ENCODE measurements around the gene BAHCC1.

The BAHCC1 gene

DNA sequence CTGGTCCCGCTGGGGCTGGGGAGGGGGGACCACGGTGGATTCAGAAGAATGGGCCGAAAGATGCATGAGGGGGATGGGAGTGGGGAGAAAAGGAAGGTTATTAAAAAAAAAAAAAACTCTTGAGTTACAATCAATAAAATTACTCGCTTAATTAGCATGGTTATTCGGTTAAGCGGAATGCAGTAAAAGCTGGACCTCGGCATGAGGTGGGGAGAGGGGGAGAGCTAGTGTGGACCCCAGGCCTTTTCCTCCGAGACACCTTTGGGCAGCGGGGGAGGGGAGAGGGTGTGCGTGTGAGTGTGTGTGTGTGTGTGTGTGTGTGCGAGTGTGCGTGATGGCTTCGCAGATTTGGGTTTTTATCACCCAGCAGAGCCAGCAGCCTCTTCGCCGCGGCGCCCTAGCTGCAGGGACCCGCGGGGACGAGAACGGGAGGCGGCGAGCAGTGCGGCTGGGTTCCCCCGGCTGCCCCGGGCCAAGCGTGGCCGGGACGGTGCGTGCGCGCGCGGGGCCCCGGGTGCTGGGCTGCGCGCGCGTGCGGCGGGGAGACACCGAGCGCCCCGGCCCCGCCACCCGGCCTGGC, 3.7 kb downstream of the BAHCC1 start:
- DNase-seq, result no peak

DNA sequence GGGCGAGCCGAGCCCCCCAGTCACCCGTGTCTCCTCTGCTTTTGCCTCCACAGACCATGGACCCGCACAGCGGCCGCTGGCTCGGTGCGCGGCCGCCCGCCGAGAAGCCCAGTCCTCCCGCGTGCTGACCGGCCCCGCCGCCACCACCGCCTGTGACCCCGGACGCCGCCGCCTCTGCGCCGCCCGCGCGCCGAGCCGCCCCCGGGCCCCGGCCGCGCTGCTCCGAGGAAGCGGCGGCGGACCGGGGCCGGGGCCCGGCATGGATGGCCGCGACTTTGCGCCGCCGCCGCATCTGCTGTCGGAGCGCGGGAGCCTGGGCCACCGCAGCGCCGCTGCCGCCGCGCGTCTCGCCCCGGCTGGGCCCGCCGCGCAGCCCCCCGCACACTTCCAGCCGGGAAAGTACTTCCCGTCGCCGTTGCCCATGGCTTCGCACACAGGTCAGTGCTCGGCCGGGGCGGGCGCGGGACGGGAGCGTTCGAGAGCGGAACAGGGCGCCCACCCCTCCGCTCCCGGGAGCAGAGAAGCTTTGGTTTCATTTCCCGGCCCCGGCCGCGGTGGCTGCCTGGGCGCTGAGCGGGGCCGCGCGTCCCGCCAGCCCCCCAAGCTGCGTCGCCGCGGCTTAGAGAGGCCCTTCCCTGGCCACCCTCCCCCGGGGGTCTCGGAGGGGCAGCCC, 4.4 kb downstream of the BAHCC1 start:
- peak in 1 of 3 experiments; percentile 27 for DNase-seq

DNA sequence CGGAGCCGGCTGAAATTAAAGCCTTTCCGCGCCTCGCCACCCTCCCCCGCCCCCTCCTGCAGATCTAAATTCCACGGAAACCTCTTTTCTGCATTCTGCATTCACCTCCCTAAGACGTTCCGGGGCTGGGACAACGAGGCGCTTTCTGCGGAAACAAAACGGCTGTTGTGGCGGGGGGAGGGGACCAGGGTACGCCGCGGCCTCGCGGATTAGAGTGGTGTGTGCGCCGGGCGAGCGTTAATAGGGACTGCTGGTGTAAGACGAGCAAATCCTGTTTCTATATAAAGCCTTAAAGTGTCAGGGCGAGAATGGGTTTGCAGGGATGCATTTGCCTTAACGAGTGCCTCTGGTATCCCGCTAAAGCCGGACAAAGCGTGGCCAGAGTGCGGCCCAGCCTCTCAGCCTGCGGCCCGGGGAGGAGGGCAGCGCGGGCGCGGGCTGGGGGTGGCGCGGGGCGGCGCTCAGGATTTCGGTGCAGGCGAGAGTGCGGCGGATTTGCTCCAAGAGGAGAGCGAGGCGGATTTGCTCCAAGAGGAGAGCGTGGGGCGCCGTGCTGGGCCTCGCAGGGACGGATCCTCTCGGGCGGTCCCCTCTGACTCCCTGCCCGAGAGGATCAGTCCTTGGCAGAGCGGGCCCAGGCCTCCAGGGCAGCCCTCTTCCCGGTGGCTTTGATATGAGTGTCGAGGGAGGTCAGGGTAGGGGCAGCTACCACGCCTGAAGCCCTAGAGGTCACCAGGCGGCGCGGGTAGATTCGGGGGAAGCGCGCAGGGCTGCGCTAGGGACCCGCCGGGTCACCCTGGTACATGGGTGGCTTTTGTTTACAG, 5.1 kb downstream of the BAHCC1 start:
- peak in 1 of 3 experiments; percentile 53 for DNase-seq

DNA sequence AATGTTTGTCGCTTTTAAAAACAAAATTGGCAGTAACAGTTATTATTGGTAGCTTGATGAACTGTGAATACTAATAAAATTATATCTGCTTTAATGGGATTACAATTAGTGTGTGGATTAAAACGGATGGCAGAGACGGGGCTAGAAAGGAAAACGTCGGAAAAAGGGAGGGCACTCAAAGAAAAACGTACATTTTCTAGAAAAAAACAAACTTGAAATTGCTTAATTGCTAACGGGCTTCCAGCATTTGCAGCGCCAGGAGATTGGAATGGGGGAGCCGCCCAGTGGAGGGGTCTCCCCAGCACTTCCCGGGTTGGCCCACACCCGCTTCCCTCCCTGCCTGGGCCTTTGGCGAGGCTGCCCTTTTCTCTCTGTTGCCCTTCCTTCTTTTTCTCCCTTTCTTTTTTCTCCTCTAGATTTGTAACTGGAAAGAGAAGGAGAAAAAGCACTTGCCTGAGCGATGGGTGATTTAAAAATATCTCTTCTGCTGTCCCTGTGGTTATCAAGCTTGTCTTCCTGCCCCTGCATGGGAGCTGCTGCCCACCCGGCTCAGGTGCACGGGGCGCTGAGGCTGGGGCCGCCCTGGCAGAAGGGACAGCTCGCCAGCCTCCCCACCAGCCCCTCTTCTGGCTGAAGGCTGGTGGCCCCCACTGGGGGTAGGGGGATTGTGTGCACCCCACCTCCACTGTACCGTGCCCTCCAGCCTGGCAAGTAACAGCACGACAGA, 5.9 kb downstream of the BAHCC1 start:
- DNase-seq, result no peak

DNA sequence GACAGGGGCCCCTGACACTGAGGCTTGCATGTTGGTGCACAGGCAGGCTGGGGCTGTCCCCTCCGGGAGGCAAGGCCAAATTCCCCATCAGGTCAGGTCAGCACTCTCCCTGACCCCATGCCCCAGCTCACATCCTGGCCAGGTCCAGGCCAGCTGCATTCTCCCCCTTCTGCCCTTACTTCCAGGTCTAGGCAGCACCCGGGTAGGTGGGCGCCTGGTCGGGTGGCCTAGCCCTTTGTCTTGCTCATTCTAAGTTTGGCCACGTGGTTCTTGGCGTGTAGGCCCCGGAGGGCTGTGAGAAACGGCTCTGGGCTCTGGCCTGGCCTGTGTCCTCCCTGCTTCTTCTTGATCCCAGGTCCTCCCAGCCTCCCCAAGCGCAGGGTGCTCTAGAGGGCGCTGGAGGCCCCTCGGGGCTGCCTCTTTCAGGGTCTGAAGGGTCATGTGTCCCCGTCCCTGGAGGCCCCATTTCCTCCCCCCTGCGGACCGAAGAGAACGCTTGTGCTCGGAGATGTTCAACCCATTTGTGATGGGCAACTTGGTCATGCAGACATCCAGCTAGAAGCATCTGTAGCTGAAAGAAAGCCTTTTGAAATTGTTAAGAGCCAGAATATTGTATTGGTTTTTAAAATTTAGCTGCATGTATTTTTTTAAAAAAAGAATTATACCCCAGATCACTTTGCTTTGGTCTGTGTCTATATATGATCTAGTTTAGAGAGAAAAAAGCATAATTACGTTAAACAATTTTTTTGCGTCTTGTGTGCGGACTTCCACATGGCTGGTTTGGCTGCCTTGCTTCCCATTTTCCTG, 6.7 kb downstream of the BAHCC1 start:
- DNase-seq, result peak in 1 of 3 experiments; percentile 13

DNA sequence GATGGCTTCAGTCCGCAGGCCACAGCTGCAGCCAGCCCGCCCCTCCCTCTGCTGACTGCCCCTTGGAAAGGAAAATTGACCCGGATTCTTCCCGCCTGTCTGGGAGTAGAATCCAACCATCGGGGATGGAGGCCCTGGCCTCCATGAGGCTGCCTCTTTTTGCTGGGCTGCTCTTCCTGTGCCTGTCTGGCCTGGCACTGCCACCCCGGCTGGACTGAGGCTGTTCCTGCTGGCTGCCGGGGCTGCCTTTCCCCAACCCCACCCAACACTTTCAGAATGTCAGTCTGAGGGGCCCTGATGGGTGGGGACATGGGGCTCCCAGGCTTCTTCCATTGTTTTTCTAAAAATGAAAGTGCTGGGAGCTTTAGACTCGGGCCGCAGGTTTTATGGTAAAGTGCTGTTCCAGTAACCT, 7.3 kb downstream of the BAHCC1 start:
- no peak for DNase-seq

DNA sequence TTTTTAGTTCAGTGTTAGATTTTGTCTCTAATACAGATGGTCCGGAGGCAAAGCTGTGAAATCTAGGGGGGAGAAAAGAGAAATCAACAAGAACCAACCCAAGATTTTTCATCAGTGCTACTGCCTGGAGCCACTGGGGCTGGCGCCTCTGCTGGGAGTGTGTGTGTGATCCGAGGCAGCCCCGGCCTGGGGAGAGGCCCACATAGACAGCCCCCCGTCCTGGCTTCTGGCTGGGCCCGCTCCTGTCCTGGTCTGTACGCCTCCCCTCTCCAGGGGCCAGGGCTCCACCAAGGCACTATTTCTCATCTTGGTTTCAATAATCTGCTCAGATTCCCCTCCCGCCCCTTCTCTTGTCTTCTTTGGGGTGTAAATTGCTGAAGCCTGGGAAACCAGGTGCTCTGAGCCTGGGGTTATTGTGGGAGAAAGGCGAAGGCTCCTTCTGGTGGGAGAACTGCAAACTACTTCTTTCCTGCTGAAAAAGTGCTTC, 7.8 kb downstream of the BAHCC1 start:
- no peak for DNase-seq

DNA sequence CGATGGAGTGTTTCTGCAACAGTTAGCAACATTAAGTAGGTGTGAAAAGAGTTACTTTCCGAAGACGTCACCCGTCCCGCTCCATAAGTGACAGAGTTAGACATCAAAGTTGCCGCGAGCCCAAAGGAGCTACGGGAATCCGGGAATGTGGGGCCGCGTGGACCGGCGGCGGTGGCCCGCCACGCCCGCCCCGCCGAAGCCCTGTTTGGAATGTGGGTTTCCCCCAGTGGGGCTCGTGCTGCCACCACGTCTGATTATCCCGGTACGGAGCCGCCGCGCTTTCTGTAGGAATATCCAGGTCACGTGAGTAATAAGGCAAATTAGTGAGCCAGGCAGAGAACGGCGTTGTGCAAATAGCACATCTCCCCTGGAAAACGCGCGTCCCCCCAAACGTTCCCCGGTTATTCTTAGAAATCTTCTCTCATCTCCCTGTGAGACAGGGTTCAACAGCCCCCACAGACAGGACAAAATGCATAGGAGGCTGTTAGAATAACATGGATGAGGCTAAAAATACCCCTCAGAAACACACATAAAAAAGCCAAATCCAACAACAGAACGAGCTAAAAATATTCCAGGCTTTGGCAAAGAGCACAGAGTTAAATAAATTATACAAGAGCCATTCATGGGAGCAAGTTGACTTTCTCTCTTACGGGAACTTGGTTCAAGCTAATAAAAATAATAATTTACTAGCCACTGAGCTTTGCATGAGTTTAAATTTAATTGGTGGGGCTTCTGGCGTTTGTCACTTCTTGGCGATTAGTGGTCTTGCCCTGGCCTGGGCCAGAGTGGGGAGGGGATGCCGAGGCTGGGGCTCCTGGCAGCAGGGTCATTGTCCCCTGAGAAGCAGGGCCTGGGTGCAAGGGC, 8.6 kb downstream of the BAHCC1 start:
- DNase-seq, result no peak

DNA sequence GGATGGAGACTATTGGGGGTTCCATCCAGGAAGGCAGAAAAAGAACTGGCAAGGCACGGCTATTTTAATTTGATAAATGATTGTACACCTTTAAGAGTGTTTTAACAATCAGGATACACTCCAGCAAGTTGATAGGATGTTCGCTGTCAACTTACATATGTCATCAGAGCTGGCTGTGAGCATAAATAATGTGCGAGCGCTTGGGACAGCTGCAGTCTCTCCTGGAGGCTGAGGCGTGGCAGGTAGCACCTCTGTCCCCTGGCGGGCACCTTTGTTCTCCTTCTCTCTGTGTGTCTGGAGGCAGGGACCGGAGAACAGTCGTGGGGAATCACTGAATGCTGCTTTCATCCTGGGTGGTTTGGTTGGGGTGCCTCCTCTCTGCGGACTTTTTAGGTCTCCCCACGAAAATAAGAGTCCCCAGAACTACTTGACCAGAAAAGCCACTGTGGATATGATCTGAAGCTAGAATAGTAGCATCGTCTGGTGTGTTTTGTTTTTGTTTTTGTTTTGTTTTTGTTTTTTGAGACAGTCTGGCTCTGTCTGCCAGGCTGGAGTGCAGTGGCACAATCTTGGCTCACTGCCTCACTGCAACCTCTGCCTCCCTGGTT, 9.4 kb downstream of the BAHCC1 start:
- DNase-seq, result peak; percentile 54 to 89 (median 78)

DNA sequence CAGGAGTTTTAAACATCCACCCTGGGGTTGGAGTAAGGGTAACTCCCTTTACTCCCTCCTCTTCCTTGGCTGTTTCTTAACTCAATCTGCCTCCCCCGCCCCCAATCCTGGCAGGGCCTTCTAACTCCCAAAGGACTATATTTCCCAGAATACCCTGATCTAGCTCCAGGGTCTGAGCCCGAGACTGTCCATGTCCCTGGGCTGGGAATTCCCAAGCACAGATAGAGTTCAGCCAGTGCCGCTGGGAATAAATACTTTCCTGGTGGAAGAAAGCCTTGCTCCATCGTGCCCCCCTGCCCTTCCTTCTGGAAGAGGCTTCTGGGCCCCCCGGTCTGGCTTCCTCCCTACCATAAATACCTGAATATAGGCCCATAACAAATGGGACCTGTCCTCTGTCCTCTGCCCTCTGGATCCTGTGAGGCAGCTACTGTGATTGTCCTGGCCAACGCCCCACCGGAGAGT, 10.2 kb downstream of the BAHCC1 start:
- no peak for DNase-seq

DNA sequence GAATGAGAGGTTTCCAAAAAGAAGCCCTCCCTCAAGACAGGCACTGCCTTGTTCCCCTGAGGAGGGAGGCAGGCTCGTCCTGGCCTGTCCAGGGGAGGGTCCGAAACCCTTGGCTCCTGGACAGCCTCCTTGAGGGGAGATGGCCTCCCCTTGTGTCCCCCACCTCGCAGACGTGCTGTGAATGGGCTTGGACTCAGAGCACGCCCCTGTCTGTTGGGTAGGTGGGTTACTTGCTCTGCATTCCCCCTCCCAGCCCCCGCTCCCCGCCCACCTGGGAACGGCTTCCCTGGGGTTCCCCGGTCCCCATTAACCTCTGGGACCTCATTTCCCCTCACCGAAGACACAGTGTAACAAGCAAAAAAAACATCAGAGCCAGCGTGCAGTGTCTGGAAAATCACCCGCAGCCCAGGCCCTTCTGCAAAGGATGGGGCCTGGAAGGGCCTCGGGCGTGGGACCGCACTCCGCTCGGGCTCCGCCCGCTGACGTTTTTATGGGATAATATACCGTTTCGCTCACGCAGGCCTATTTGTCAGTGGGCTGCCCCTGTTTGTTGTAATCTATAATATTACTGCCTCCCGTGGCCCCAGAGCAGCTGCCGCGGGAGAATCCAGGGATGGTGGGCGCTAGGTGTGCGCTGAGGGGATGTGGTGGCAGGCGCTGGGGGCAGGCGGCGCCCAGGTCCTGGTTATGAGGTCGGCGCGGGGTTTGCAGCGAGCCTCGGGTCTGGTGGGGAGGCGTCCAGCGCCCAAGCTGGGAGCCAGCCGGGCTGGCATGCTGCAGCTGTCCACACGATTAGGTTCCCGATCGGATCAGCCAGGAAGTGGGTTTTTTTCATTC, 11.1 kb downstream of the BAHCC1 start:
- DNase-seq, result peak in 2 of 3 experiments; percentile 63 to 65

DNA sequence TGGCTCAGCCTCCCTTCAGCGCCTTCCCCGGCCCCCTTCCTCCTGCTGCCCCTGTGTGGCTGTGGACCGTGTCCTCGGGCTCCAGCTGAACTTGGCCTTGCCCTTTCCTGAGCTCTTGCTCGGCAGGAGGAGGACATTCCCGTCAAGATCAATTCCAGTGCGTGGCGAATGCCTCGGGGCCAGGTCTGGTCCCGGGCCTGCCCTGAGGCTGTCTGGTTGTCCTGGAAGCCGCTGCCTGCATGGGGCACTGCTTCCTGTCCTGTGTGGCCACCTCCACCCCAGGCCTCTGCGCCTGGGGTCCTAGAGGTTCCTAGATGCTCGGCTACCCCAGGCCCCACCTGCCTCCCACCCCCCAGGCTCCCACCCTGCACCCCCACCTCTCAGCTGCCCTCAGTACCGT, 12.8 kb downstream of the BAHCC1 start:
- DNase-seq, result no peak

DNA sequence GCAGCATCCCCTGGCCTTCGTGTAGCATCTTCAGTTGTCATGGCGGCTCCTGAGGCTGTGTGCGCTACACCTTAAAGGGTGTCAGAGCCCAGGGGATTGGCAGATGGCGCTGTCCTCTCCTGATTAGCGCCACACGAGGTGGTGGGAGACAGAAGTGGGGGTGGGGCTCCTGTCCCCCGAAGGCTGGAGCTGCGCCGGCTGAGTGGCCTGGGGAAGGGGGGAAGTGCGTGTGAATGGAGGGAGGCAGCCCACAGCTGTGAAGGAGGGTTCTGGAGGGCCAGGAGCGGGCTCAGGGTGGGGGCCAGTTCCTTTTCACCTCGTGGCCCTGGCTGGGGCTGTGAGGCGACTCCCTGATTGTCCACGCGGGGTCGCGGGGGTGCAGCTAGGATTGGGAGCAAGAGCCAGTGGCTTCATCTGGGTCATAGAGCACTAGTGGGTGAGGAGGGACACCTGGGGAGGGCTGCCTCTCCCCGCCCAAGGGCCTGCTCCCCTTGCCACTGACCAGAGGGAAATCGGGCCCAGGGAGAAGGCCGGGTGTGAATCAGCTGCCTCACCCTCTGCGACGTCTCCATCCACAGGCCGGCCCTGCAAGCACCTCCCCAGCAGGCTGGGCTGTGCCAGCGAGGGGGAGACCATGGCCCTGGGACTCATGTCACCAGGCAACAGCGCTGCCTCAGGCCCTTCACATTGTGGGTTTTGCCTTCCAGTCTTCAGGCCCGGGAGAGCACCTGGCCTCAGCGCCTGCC, 14.1 kb downstream of the BAHCC1 start:
- peak; percentile 62 to 86 (median 81) for DNase-seq

DNA sequence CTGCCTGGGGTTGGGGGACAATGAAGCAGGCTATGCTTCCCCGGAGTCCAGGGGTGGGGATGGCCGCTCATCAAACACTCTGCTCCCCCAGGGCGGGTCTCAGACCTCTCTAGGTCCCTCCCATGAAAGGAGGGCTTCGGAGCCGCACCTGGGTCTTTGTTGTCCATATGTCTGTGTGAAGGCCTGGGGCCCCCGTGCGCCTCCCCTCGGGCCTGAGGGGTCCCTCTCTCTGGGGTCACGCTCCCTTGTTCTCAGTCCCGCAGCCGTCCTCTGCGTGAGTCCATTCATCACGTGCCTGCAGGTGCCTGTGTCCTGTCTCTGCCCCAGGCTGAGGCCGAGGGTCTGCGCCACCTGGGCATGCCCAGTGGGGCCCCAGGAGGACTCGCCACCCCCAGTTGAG, 15.6 kb downstream of the BAHCC1 start:
- DNase-seq, result no peak

DNA sequence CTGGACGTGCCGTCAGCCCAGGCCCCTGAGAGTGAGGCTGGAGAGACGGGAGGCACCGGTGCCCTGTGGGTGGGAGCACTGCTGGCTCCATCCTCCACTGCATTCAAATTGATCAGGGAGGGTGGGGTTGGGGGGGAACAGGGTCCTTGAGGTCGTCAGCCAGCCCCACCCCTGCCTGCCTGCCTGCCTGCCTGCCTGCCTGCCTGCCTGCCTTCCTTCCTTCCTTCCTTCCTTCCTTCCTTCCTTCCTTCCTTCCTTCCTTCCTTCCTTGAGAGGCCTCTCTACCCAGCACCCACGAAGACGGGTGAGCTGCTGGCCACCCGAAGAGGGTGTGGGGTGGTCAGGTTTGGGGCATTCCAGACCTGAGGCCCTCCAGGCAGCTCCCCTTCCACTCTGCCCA, 16.0 kb downstream of the BAHCC1 start:
- no peak for DNase-seq

DNA sequence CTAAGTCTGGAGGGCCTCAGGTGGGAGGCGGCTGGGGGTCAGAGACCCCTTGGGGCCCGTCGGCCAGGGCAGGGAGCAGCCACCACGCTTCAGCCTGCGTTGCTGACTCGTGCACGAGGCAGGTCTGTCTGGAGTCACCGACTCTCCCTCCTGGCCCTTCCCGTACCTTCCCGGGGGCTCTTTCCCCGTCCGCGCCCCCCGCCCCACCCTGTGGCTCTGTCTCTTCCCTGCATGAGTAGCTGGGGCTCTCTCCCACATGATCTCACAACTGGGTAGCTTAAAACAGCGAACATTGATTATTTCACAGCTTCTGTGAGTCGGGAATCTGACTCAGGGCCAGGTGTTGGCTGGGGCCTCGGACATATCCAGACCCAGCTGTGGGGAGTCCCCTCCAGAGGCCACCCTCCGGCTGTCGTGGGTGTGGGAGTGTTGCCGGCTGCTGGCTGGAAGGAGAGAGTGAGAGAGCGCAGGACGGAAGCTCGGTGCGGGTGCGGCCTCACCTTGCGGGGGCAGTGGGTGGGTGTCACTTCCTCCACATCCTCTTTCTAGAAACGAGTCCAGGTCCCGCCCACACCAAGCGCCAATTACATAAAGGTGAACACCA, 17.3 kb downstream of the BAHCC1 start:
- DNase-seq, result no peak

DNA sequence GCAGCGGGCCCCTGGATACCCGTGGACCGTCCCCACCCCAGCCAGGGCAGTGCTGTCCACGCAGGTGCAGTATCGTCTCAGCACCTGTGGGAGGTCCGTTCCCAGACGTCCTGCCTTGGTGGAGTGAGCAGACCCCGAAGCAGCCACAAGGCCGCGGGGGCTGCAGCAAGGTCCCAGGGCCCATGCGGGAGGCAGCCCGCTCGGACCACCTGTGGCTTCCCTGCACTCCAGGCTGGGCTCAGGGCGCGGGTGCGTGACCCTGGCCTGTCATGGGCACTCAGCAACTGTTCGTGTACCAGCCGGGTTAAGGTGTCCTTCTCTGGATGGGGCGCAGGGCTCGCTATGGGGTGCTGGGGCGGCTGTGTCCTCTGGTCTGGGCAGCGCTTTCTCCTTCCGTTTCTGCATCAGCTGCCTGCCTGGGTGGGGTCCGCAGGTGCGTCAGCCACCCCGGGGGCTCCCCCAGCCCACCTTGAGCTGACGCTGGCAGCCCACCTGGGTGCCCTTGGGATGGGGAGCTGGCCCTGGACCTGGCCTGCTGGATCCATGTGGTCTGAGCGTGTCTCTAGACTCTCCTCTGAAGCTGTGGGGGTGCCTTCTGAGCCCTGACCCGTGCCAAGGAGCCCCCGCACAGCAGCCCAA, 18.4 kb downstream of the BAHCC1 start:
- DNase-seq, result no peak
